Activated naive CD8-positive, alpha-beta T cell treated with anti-CD3 and anti-CD28 coated beads, Interleukin-2, amount 10 ng/mL, durations not matched to agents 7 days and 5 days (primary cell): ENCODE results near the gene PPFIA2. TPM values are rescaled to one million over a fixed set of nuclear protein-coding genes. Genes with fewer than 3 reads are reported as not detected.

Source experiments
- ATAC-seq: fragments of 150-1000 bp; cut with Tn5 transposase; one replicate; pipeline ENCODE4 v1.10.0; 2021; ENCODE audit warnings: low read depth, moderate library complexity
- POLR2A ChIA-PET: fragments of 350-600 bp; sonication (Branson Sonifier 250); formaldehyde crosslinking; loops from one replicate; lab custom pipeline; 2021; ENCODE audit warnings: antibody characterized with exemption; lab: Charles Lee
- DNase-seq: peaks from one replicate; pipeline ENCODE4 v3.0.0; 2021
- H3K27ac Mint-ChIP-seq: one replicate; pipeline ENCODE4 v1.8.0; 2022; ENCODE audit warnings: mild to moderate bottlenecking, mixed read lengths
- H3K27me3 Mint-ChIP-seq: one replicate; pipeline ENCODE4 v1.8.0; 2022; ENCODE audit warnings: mild to moderate bottlenecking, moderate library complexity, mixed read lengths
- H3K36me3 Mint-ChIP-seq: one replicate; pipeline ENCODE4 v1.8.0; 2021; ENCODE audit warnings: mild to moderate bottlenecking, mixed read lengths
- H3K4me1 Mint-ChIP-seq: one replicate; pipeline ENCODE4 v1.8.0; 2021; ENCODE audit warnings: mixed read lengths
- H3K4me3 Mint-ChIP-seq: one replicate; pipeline ENCODE4 v1.8.0; 2022; ENCODE audit warnings: mild to moderate bottlenecking, moderate library complexity, mixed read lengths
- H3K9me3 Mint-ChIP-seq: one replicate; pipeline ENCODE4 v1.8.0; 2021; ENCODE audit warnings: mixed read lengths
- total RNA-seq, 2 experiments: library from RNA; stranded (reverse); gene quantifications; one replicate each; pipeline ENCODE4 v1.2.3, GENCODE V29; 2021

The PPFIA2 gene
- total RNA-seq, 2 experiments from 2014 or later: not detected

GRCh38 chr12:81330480-81330879 is 428.7 kb downstream of the PPFIA2 start:
- POLR2A ChIA-PET: no interaction called here
- no peak overlapping the region for H3K4me3 Mint-ChIP-seq
- no peak for DNase-seq
- H3K27me3 Mint-ChIP-seq: no peaks in the 10 kb centered on the region
- no peaks in the 10 kb centered on the region for H3K4me1 Mint-ChIP-seq
- no peak overlapping the region for H3K27ac Mint-ChIP-seq
- H3K9me3 Mint-ChIP-seq: no peaks in the 10 kb centered on the region
- ATAC-seq: no peak
- no peaks in the 10 kb centered on the region for H3K36me3 Mint-ChIP-seq

DNA sequence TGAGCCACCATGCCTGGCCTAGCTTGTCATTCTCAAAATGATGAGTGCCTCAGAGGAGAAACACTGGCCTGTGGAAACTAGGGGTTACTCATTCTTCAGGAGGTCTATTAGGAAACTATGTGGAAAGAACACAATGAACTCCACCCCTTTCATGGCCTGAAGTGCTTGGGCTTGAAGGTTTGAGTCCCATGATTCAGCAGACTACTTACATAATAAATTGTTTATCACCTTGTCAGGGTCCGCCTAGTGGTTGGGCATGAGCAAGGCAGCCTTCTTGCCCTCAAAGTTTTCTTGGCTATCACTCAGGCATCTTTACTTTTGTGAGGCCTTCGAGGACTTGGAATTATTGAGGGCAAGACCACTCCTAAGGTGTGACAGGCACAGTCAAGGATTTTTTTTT is 430.1 kb downstream of the PPFIA2 start:
- POLR2A ChIA-PET: no interaction called here
- H3K9me3 Mint-ChIP-seq: no peaks in the 10 kb centered on the region
- DNase-seq (no peak), ATAC-seq (no peak)
- H3K4me3 Mint-ChIP-seq: no peak overlapping the region
- H3K4me1 Mint-ChIP-seq: no peaks in the 10 kb centered on the region
- no peaks in the 10 kb centered on the region for H3K27me3 Mint-ChIP-seq
- no peak overlapping the region for H3K27ac Mint-ChIP-seq
- H3K36me3 Mint-ChIP-seq: no peaks in the 10 kb centered on the region

- Mint-ChIP-seq H3K27ac (no peak overlapping the region), H3K36me3 (no peaks in the 10 kb centered on the region), H3K9me3 (no peaks in the 10 kb centered on the region), H3K4me1 (no peaks in the 10 kb centered on the region), H3K27me3 (no peaks in the 10 kb centered on the region), H3K4me3 (no peak overlapping the region)
- POLR2A ChIA-PET: no interaction called here
- ATAC-seq: no peak
- no peak for DNase-seq
These were observed 431.7 kb downstream of the PPFIA2 start for GRCh38 chr12:81327425-81327824.

- H3K4me1 Mint-ChIP-seq: no peaks in the 10 kb centered on the region
- ATAC-seq: no peak
- no peak for DNase-seq
- no peak overlapping the region for H3K27ac Mint-ChIP-seq
- no peaks in the 10 kb centered on the region for H3K9me3 Mint-ChIP-seq
- H3K27me3 Mint-ChIP-seq: no peaks in the 10 kb centered on the region
- H3K36me3 Mint-ChIP-seq: no peaks in the 10 kb centered on the region
- H3K4me3 Mint-ChIP-seq: no peak overlapping the region
- POLR2A ChIA-PET: no interaction called here
These were observed 434.1 kb downstream of the PPFIA2 start for GRCh38 chr12:81325086-81325485.

DNA sequence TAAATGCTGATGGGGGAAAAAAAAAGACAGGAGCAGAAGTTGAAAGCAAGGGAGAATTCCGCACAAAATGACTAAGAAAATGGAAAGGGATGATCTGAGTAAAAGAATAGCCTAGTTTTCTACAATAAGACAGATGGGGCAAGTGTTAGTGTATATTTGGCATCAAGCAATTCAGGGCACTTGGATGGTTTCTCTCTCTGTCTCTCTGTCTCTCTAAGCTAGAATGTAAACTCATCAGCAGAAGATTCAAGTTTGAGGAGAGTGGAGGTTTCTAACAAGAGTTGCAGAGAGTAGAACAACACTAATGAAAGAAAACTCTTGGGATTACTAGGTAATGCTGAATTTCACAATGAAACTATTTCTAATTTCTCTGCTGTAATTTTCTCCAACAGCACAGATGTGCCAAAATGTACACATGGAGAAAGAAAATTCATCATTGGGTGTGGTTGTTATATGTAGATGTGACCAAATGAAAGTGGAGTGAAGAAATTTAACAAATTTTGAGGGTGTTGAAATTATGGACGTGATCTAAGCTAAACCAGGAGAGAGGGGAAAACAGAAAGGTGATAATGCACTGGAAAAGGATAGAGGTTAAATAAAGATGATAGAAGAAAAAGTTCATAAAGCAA is 444.1 kb downstream of the PPFIA2 start:
- H3K4me1 Mint-ChIP-seq: no peaks in the 10 kb centered on the region
- ATAC-seq: no peak
- H3K27me3 Mint-ChIP-seq: no peaks in the 10 kb centered on the region
- no peaks in the 10 kb centered on the region for H3K9me3 Mint-ChIP-seq
- no peak overlapping the region for H3K27ac Mint-ChIP-seq
- POLR2A ChIA-PET: no interaction called here
- DNase-seq: no peak
- H3K36me3 Mint-ChIP-seq: no peaks in the 10 kb centered on the region
- no peak overlapping the region for H3K4me3 Mint-ChIP-seq

DNA sequence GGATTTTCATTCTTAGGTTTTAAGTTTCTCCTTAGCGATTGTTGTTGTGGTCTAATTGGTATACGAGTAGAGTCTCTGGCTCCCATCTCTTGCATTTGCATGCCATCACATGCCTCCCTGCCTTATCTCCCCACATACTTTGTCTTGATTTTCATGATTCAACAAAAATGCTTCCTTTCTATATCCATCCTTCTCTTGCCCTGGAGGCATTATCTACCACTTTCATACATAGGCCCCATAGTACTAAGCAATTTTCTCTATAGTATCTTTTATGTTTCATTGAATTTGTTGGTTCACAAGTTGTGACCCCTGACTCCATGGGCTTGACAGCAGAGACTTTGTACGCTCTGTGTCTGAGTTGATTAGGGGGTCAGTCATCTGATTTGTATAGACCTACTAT is 455.2 kb downstream of the PPFIA2 start:
- H3K4me1 Mint-ChIP-seq: no peaks in the 10 kb centered on the region
- no peaks in the 10 kb centered on the region for H3K9me3 Mint-ChIP-seq
- DNase-seq (no peak), ATAC-seq (no peak)
- no peak overlapping the region for H3K27ac Mint-ChIP-seq
- no peak overlapping the region for H3K4me3 Mint-ChIP-seq
- H3K36me3 Mint-ChIP-seq: no peaks in the 10 kb centered on the region
- POLR2A ChIA-PET: no interaction called here
- no peaks in the 10 kb centered on the region for H3K27me3 Mint-ChIP-seq

- no peak overlapping the region for H3K27ac Mint-ChIP-seq
- no peaks in the 10 kb centered on the region for H3K9me3 Mint-ChIP-seq
- DNase-seq: no peak
- POLR2A ChIA-PET: no interaction called here
- no peaks in the 10 kb centered on the region for H3K27me3 Mint-ChIP-seq
- H3K36me3 Mint-ChIP-seq: no peaks in the 10 kb centered on the region
- ATAC-seq: no peak
- H3K4me3 Mint-ChIP-seq: no peak overlapping the region
- H3K4me1 Mint-ChIP-seq: no peaks in the 10 kb centered on the region
These were observed 458.7 kb downstream of the PPFIA2 start for GRCh38 chr12:81300454-81300853.

DNA sequence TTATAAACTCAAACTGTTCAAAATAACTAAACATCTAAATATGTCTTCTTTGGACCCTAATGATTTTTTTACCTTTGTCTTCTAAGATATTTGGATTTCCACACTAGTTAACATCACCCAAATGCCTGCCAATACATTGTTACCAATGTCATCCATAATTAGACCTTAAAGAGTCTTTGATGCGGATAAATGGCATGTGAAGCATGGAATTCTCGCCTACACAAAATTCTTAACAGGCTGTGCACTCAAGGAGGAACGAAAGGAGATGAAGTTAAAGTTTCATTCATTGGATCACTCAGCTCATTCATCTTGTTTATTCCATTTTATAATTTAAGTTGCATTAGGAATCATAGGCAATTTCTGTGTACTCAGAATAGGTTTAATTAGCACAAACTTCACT is 461.5 kb downstream of the PPFIA2 start:
- Mint-ChIP-seq H3K9me3 (no peaks in the 10 kb centered on the region), H3K4me1 (no peaks in the 10 kb centered on the region), H3K36me3 (no peaks in the 10 kb centered on the region), H3K27ac (no peak overlapping the region), H3K4me3 (no peak overlapping the region), H3K27me3 (no peaks in the 10 kb centered on the region)
- POLR2A ChIA-PET: no interaction called here
- DNase-seq (no peak), ATAC-seq (no peak)

- no peaks in the 10 kb centered on the region for H3K27me3 Mint-ChIP-seq
- H3K4me1 Mint-ChIP-seq: no peaks in the 10 kb centered on the region
- H3K36me3 Mint-ChIP-seq: no peaks in the 10 kb centered on the region
- ATAC-seq (no peak), DNase-seq (no peak)
- POLR2A ChIA-PET: no interaction called here
- H3K9me3 Mint-ChIP-seq: no peaks in the 10 kb centered on the region
- no peak overlapping the region for H3K4me3 Mint-ChIP-seq
- H3K27ac Mint-ChIP-seq: no peak overlapping the region
These were observed 462.4 kb downstream of the PPFIA2 start for GRCh38 chr12:81296556-81297305.

DNA sequence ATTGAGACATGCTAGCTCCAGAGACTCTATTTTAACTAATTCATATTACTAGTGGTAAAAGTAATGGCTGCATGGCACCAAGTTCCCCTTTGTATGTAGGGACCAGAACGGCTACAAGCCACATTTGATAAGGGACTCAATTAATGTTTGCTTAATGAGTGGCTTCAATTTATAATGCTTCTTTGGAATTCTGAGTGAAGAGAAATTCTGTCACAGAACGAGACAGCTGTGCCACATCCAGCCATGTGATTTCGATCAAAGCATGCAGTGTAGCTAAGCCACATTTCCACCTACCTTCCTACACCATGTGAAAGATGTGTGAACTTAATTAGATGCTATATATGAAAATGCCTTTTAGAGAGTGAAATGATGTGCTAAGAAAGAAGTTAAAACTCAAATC is 463.9 kb downstream of the PPFIA2 start:
- ATAC-seq (no peak), DNase-seq (no peak)
- no peak overlapping the region for H3K4me3 Mint-ChIP-seq
- H3K9me3 Mint-ChIP-seq: no peaks in the 10 kb centered on the region
- H3K27ac Mint-ChIP-seq: no peak overlapping the region
- H3K4me1 Mint-ChIP-seq: no peaks in the 10 kb centered on the region
- no peaks in the 10 kb centered on the region for H3K27me3 Mint-ChIP-seq
- POLR2A ChIA-PET: no interaction called here
- H3K36me3 Mint-ChIP-seq: no peaks in the 10 kb centered on the region

- no peaks in the 10 kb centered on the region for H3K27me3 Mint-ChIP-seq
- H3K36me3 Mint-ChIP-seq: no peaks in the 10 kb centered on the region
- DNase-seq (no peak), ATAC-seq (no peak)
- POLR2A ChIA-PET: no interaction called here
- H3K4me3 Mint-ChIP-seq: no peak overlapping the region
- no peaks in the 10 kb centered on the region for H3K9me3 Mint-ChIP-seq
- no peak overlapping the region for H3K27ac Mint-ChIP-seq
- H3K4me1 Mint-ChIP-seq: no peaks in the 10 kb centered on the region
These were observed 464.6 kb downstream of the PPFIA2 start for GRCh38 chr12:81294325-81295190.

- Mint-ChIP-seq H3K27ac (no peak overlapping the region), H3K4me3 (no peak overlapping the region), H3K36me3 (no peaks in the 10 kb centered on the region), H3K27me3 (no peaks in the 10 kb centered on the region), H3K9me3 (no peaks in the 10 kb centered on the region), H3K4me1 (no peaks in the 10 kb centered on the region)
- DNase-seq: no peak
- ATAC-seq: no peak
- POLR2A ChIA-PET: no interaction called here
These were observed 470.5 kb downstream of the PPFIA2 start for GRCh38 chr12:81288651-81289050.

DNA sequence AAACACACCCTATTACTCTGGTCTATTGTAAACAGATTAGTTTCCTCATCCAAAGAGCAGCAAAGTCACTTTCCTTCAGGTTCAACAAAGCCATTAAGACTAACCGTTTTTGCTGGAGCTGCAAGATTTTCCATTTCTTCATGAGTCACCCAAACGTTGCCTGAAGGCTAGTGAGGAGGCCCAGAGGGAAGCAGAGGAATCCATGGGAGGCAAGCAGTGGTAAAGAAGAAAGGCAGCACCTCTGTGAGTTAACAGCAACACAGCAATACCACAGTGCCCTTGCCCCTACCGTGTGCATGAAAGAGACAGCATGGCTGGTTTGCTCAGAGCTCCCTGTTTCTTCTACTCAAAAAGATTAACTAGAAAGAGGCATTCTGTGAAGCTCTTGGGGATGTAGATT is 475.0 kb downstream of the PPFIA2 start:
- no peak for DNase-seq
- Mint-ChIP-seq H3K27me3 (no peaks in the 10 kb centered on the region), H3K4me1 (no peaks in the 10 kb centered on the region), H3K27ac (no peak overlapping the region), H3K9me3 (no peaks in the 10 kb centered on the region), H3K36me3 (no peaks in the 10 kb centered on the region), H3K4me3 (no peak overlapping the region)
- POLR2A ChIA-PET: no interaction called here
- no peak for ATAC-seq
